ENCODE results near the gene OR8S1. TPM values are rescaled to one million over a fixed set of nuclear protein-coding genes. Genes with fewer than 3 reads are reported as not detected.

OR8S1 gene
- total and polyA plus RNA-seq, 2 donors: not detected

Other genes starting within 250 kb of the OR8S1 start
- 43.7 TPM for gene ZNF641, start 174.7 kb upstream of the OR8S1 start, total RNA-seq
- gene ZNF641, start 174.7 kb upstream of the OR8S1 start, polyA plus RNA-seq: 13.4 TPM
- gene ANP32D, start 53.1 kb upstream of the OR8S1 start, total RNA-seq: not detected
- not detected for gene ANP32D, start 53.1 kb upstream of the OR8S1 start, polyA plus RNA-seq
- gene C12orf54, start 43.1 kb upstream of the OR8S1 start, total RNA-seq: 1.5 TPM
- gene C12orf54, start 43.1 kb upstream of the OR8S1 start, polyA plus RNA-seq: 0.77 TPM
- not detected for gene LALBA, start 44.4 kb downstream of the OR8S1 start, total RNA-seq
- not detected for gene LALBA, start 44.4 kb downstream of the OR8S1 start, polyA plus RNA-seq
- gene KANSL2, start 156.6 kb downstream of the OR8S1 start, total RNA-seq: 55.3 TPM
- 27.5 TPM for gene KANSL2, start 156.6 kb downstream of the OR8S1 start, polyA plus RNA-seq
- 45.6 TPM for gene CCNT1, start 191.1 kb downstream of the OR8S1 start, total RNA-seq
- 9.0 TPM for gene CCNT1, start 191.1 kb downstream of the OR8S1 start, polyA plus RNA-seq